Measurements from ENCODE around the gene MTRF1.

GRCh38 chr13:41231025-41231677 is 32.2 kb downstream of the MTRF1 start:
- TF ChIP-seq CTCF (conservative IDR thresholded peaks at IDR 0.05; ENCODE audit: low read length) = no peak
- TF ChIP-seq EZH2phosphoT487 (IDR thresholded peaks at IDR 0.05; ENCODE audit: borderline replicate concordance, low read depth, low read length) = no peak
